Ishikawa (cell line): Measurements from ENCODE around the gene ATG7.

Experiments used
- TEAD4 ChIP-seq: IDR thresholded peaks from 2 replicates; pipeline ENCODE4 v1.6.1; 2012
- TF ChIP-seq, protein P1 (sequence below): IDR thresholded peaks from 2 replicates; pipeline ENCODE4 v1.6.1; 2012

GRCh38 chr3:11351451-11351850 lies 79.3 kb downstream of the ATG7 start:
- TF ChIP-seq, protein P1, sequence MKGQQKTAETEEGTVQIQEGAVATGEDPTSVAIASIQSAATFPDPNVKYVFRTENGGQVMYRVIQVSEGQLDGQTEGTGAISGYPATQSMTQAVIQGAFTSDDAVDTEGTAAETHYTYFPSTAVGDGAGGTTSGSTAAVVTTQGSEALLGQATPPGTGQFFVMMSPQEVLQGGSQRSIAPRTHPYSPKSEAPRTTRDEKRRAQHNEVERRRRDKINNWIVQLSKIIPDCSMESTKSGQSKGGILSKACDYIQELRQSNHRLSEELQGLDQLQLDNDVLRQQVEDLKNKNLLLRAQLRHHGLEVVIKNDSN: no peak
- no peak for TF ChIP-seq TEAD4
